Hepatocyte (in vitro differentiated cells): Measurements from ENCODE around the gene ADTRP. TPM values are rescaled to one million over a fixed set of nuclear protein-coding genes. Genes with fewer than 3 reads are reported as not detected.

Experiments used
- DNase-seq: peaks from one replicate; pipeline ENCODE4 v3.0.0-alpha.2; 2016; ENCODE audit warnings: low spot score
- H2AFZ ChIP-seq: fragments of 200-600 bp; sonication (generic); 2 replicates; pipeline ENCODE4 v1.6.0; 2016; ENCODE audit warnings: antibody characterized with exemption, mild to moderate bottlenecking
- H3K27ac ChIP-seq: fragments of 200-600 bp; sonication (generic); 2 replicates; pipeline ENCODE4 v1.5.1; 2016; ENCODE audit warnings: mild to moderate bottlenecking
- H3K27me3 ChIP-seq: fragments of 200-600 bp; sonication (generic); 2 replicates; pipeline ENCODE4 v1.6.1; 2016
- H3K36me3 ChIP-seq: fragments of 200-600 bp; sonication (generic); replicated peaks from 2 replicates; pipeline ENCODE4 v1.5.1; 2016; ENCODE audit warnings: low read depth; ENCODE audit not compliant: insufficient read depth
- H3K4me1 ChIP-seq: fragments of 200-600 bp; sonication (generic); 2 replicates; pipeline ENCODE4 v1.5.1; 2016; ENCODE audit warnings: mild to moderate bottlenecking, moderate library complexity; ENCODE audit not compliant: insufficient read depth
- H3K4me2 ChIP-seq: fragments of 200-600 bp; sonication (generic); 2 replicates; pipeline ENCODE4 v1.6.0; 2016
- H3K4me3 ChIP-seq: fragments of 200-600 bp; sonication (generic); 2 replicates; pipeline ENCODE4 v1.5.1; 2016; ENCODE audit warnings: mild to moderate bottlenecking
- H3K79me2 ChIP-seq: fragments of 200-600 bp; sonication (generic); 2 replicates; pipeline ENCODE4 v1.6.0; 2017; ENCODE audit warnings: mild to moderate bottlenecking
- H3K9me2 ChIP-seq: fragments of 200-600 bp; sonication (generic); replicated peaks from 2 replicates; pipeline ENCODE4 v1.6.0; 2017; ENCODE audit warnings: mild to moderate bottlenecking; ENCODE audit not compliant: insufficient read depth
- H3K9me3 ChIP-seq: fragments of 200-600 bp; sonication (generic); 2 replicates; pipeline ENCODE4 v1.5.1; 2016; ENCODE audit warnings: low read depth, mild to moderate bottlenecking
- H4K20me1 ChIP-seq: fragments of 200-600 bp; sonication (generic); 2 replicates; pipeline ENCODE4 v1.6.0; 2016; ENCODE audit warnings: mild to moderate bottlenecking; ENCODE audit not compliant: insufficient read depth, poor library complexity, severe bottlenecking
- EZH2 ChIP-seq: fragments of 200-600 bp; sonication (generic); IDR thresholded peaks from 2 replicates; pipeline ENCODE4 v1.6.1; 2016; ENCODE audit warnings: antibody characterized with exemption, mild to moderate bottlenecking, borderline replicate concordance
- EZH2phosphoT487 ChIP-seq: fragments of 200-600 bp; sonication (generic); IDR thresholded peaks from one replicate; pipeline ENCODE4 v1.6.1; 2018; ENCODE audit warnings: antibody characterized with exemption, mild to moderate bottlenecking, low read depth, moderate library complexity; ENCODE audit not compliant: unreplicated experiment, severe bottlenecking
- WGBS: methylation state at CpG from one replicate; pipeline ENCODE4 v1.1.6; 2016; ENCODE audit warnings: low lambda C conversion rate; ENCODE audit errors: missing lambda C conversion rate; 5-methylcytosine and 5-hydroxymethylcytosine counted together
- polyA plus RNA-seq: library from polyadenylated mRNA; unstranded; fragments of >200 nt; fragmentation: Nextera tagmentation; extraction: Ambion mirVana; gene quantifications from 2 replicates; pipeline ENCODE4 v1.2.1, GENCODE V29; 2016
- total RNA-seq: library from RNA; depleted of rRNA; stranded (reverse); fragments of >200 nt; gene quantifications from 2 replicates; pipeline ENCODE4 v1.2.3, GENCODE V29; 2014
- TF ChIP-seq, protein P1 (sequence below): fragments of 200-600 bp; sonication (generic); IDR thresholded peaks from 2 replicates; pipeline ENCODE4 v1.5.1; 2016; ENCODE audit warnings: antibody characterized with exemption, mild to moderate bottlenecking; ENCODE audit not compliant: poor library complexity

ADTRP gene
- total and polyA plus RNA-seq, 2 experiments from 2014 or later = 4.1 to 9.8 TPM

DNA sequence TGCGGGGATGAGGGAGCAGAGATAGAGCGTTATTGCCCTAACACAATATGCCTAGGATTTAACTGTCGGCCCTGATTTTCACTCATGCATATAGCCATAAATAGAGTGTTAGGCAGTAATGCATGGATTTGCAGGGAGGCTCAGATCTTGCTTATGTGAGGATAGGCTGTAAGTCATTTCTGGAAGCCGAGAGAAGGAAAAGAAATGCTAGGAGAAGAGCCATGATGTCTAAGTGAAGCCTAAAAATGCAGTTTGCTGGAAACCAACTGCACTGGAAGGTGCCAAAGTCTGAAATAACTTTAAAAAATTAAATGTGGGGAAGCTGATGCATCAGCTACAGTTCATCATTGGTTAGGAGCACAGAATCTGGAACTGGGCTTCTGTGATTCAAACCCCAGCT lies 54.3 kb downstream of the ADTRP start:
- Histone ChIP-seq H4K20me1 (no peaks in the 10 kb centered on the region), H2AFZ (no peak overlapping the region), H3K9me2 (no peaks in the 10 kb centered on the region), H3K4me2 (no peak overlapping the region), H3K27me3 (no peaks in the 10 kb centered on the region), H3K79me2 (no peaks in the 10 kb centered on the region), H3K27ac (no peak overlapping the region), H3K4me3 (no peak overlapping the region), H3K9me3 (no peaks in the 10 kb centered on the region), H3K36me3 (no peaks in the 10 kb centered on the region), H3K4me1 (peaks cover 7% of the 10 kb centered on the region)
- 100% methylated on average over 4 of the region's 4 CpGs for WGBS
- TF ChIP-seq, protein P1, sequence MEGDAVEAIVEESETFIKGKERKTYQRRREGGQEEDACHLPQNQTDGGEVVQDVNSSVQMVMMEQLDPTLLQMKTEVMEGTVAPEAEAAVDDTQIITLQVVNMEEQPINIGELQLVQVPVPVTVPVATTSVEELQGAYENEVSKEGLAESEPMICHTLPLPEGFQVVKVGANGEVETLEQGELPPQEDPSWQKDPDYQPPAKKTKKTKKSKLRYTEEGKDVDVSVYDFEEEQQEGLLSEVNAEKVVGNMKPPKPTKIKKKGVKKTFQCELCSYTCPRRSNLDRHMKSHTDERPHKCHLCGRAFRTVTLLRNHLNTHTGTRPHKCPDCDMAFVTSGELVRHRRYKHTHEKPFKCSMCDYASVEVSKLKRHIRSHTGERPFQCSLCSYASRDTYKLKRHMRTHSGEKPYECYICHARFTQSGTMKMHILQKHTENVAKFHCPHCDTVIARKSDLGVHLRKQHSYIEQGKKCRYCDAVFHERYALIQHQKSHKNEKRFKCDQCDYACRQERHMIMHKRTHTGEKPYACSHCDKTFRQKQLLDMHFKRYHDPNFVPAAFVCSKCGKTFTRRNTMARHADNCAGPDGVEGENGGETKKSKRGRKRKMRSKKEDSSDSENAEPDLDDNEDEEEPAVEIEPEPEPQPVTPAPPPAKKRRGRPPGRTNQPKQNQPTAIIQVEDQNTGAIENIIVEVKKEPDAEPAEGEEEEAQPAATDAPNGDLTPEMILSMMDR = no peak
- TF ChIP-seq EZH2phosphoT487 = no peak
- TF ChIP-seq EZH2 = no peak
- DNase-seq = no peak

DNA sequence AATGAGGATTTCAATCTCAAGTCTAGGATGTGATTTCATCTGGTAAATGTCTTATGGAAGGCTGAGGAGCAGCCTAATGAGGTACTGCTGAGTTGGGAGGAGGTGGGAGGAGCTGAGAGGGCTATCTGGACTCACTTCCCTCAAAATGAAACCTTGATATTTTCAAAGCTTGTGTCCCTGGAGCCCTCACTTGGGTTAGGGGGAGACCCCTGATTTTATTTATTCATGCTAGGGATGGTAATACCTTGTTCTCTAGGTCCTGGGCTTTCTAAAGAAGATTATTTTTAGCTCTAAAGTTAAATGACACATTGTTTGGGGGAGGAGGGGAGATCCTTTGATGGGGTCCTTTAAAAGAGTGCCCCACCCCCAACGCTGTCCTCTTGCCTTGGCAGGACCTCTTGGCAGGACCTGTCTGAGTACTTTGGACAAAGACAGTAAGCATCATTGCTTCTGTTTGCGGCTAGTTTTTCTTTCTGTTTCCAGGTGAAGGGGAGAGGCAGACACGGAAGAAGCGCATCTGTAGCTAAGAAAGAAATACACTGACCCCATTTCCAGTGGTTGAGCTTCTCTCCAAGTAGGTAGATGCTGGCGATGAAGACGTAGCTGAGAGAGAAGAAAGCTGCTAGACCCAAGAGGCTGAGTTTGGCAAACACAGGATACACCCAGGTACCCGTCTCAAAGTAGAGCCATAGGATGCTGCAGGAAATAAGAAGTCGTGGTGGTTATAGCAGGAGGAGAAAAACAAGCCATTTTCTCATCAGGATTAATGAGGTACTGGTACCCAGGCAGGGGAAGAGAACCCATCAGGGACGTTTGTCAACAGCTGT lies 55.6 kb downstream of the ADTRP start:
- 88% methylated on average over 9 of the region's 9 CpGs for WGBS

DNA sequence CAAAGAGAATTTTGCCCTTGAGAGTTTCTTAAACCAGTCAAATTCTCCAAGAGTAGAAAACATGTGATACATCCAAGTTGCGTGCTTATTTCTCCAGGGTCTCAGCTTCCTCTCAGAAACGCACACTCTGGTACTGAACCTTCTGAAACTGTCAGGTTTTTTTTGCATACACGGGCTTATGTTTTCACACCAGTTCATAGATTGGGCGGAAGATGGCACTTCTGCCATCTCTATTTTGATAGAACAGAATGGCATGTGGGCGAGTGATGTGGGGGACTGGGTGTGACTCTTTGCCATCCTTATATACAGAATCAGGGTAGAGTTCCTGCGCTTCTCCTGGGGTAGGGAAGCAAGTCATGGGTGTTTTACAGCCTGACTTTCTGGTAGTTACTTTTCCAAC lies 56.4 kb downstream of the ADTRP start:
- no peaks in the 10 kb centered on the region for H4K20me1 ChIP-seq
- no peaks in the 10 kb centered on the region for H3K79me2 ChIP-seq
- DNase-seq = no peak
- H3K36me3 ChIP-seq = no peaks in the 10 kb centered on the region
- peaks cover 3% of the 10 kb centered on the region for H3K4me1 ChIP-seq
- H3K9me2 ChIP-seq = no peaks in the 10 kb centered on the region
- 97% methylated on average over 6 of the region's 6 CpGs for WGBS
- H3K27ac ChIP-seq = no peak overlapping the region
- H3K4me2 ChIP-seq = no peak overlapping the region
- no peak overlapping the region for H3K4me3 ChIP-seq
- no peaks in the 10 kb centered on the region for H3K9me3 ChIP-seq
- TF ChIP-seq, protein P1 = no peak
- TF ChIP-seq EZH2 = no peak
- TF ChIP-seq EZH2phosphoT487 = no peak
- H3K27me3 ChIP-seq = no peaks in the 10 kb centered on the region
- no peak overlapping the region for H2AFZ ChIP-seq

More for the DNA sequence above, 55.6 kb downstream of the ADTRP start:
- no peak overlapping the region for H3K4me2 ChIP-seq
- no peaks in the 10 kb centered on the region for H4K20me1 ChIP-seq
- no peak overlapping the region for H3K4me3 ChIP-seq
- no peak overlapping the region for H3K27ac ChIP-seq
- no peak overlapping the region for H2AFZ ChIP-seq
- peaks cover 7% of the 10 kb centered on the region for H3K4me1 ChIP-seq
- H3K79me2 ChIP-seq = no peaks in the 10 kb centered on the region
- no peaks in the 10 kb centered on the region for H3K27me3 ChIP-seq
- no peak for DNase-seq
- TF ChIP-seq, protein P1 = no peak
- no peak for TF ChIP-seq EZH2phosphoT487
- H3K9me2 ChIP-seq = no peaks in the 10 kb centered on the region
- H3K36me3 ChIP-seq = no peaks in the 10 kb centered on the region
- no peaks in the 10 kb centered on the region for H3K9me3 ChIP-seq
